Stimulated activated CD4-positive, alpha-beta T cell treated with anti-CD3 and anti-CD28 coated beads, TNF-alpha, amount 100 ng/mL, for 48 hours (primary cell): ENCODE results near the gene NUDT14.

Source experiments
- DNase-seq, 3 donors: peaks; one replicate each; pipeline ENCODE4 v3.0.0-alpha.2; 2020; ENCODE audit warnings: low read depth in 3 of 3

The NUDT14 gene

DNA sequence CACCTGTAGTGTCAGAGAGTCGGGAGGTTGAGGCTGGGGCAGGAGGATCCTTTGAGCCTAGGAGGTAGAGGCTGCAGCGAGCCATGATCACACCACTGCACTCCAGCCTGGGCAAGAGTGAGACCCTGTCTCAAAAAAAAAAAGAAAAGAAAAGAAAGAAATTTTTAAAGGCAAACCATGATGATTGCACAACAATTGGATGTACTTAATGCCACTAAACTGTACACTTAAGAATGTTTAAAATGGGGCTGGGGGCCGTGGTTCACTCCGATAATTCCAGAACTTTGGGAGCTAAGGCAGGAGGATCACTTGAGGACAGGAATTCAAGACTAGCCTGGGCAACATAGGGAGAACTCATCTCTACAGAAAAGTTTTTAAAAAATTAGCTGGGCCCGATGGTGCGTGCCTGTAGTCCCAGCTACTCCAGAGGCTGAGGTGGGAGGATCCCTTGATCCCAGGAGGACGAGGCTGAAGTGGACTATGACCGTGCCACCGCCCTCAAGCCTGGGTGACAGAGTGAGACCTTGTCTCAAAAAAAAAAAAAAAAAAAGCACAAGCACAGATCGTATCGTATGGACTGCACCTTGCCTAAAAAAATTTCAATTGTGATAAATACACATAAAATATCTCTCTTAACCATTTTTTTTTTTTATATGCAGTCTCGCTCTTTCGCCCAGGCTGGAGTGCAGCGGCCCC lies 45.3 kb downstream of the NUDT14 start:
- no peak for DNase-seq

DNA sequence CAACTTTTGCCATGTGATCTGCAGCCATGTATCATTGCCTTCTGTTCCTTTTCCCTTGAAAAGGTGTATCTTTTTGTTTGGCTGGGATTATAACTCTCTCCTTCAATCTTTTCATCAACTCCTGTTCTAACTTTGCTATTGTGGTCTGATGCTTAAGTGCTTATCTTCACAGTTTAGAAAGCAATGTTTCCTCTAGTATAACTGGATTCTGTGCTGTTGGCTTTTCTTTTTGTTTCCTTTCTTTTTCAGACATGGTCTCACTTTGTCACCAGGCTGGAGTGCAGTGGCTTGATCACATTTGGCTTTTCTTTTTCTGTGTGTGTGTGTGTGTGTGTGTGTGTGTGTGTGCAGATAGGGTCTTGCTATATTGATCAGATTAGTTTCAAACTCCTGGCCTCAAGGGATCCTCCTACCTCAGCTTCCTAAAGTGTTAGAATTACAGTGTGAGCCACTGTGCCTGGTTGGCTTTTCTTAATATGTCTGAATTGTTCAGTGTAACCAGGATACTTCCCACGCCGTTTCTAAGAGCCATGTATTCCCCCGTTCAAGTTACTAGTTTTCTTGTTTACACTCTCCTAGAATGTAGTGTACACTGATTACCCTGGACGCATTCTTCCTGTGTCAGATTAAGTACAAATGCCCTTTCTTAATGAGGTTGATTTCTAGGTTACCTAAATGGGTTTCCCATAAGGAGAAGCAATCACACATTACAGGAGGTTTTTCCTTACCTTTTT lies 48.0 kb downstream of the NUDT14 start:
- no peak for DNase-seq

DNA sequence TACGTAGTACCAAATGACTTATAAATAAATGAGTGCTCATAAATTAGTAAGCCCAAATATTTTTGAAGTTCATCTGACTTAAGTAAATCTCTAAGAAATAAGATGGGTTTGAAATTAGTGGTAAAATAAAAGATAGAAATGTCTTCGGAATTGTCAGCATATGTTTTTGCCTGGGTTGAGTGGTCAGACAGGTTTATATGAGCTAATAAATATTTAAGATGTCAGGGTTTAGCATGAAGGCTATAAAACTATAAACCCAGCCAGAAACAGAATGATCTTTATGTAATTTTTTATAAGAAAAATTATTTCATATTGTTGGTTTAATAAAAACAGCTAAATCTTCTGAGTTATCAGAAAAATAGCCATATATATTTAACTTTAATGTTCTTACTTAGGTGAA lies 49.9 kb downstream of the NUDT14 start:
- DNase-seq: no peak

DNA sequence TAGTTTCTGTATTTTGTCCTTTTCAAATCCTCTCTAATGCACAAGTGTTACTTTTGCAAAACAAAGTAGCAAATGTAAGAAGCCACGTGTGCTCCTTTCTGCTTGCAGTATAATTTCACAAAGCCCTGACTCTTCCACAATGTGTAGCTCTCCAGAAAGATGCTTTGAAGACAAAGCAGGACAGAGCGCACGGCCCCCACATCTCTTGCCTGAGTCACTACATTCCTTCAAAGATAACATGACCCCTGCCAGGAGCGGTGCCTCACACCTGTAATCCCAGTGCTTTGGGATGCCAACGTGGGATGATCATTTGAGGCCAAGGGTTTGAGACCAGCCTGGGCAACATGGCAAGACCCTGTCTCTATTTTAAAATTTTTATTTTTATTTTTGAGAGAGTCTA lies 53.1 kb downstream of the NUDT14 start:
- DNase-seq: no peak

DNA sequence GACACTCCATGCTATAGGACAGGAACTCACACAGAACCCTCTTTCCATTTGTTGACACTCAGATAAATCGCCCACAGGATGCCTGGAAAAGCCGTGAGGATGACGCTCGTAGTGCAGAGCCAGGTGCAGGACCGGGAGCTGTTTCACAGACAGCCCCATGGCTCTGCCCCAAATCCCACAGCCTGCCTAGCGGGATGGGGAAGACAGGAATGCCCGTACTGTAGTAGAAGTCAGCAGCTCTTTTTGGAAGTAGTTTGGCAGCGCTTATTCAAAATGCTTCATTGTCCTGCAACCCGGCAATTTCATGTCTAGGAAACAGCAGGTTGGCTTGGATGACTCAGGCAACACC lies 54.2 kb downstream of the NUDT14 start:
- DNase-seq: no peak

DNA sequence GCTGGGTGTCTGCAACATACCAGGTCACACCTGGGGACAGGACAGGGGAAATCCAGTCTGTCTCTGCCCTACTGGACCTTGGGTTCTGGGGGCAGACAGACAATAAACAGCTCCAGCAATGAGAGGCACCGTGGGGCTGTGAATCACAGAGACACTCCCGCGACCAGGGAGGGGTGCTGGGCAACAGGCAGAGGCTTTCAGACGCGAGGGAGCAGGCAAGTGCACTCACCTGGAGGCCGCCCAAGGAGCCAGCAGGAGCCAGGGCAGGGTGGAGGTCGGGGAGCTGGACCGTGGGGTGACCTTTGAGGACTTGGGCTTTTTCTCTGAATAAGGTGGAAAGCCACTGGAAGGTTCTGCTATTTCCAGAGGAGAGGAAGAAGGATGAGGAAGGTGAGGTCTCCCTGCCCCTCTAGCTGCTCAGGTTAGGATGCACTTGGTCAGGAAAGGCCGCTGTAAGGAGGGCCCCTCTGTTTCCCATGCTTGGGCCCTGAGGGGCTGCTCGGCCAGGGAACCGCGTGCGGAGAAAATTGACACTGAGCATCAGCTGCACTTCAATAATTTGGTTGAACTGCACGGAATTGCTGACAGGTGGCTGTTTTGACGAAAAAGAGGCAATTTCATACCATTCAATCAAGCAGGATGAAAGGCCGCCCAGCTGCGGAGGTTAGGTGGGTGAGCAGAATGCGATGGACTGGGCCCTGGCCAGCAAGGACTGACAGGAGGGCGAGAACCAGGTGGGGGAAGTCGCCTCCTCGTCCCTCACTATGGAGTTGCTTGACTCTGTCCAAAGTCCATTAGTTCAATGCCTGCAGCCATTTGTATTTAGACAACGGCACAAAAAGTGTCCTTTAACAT lies 54.8 kb downstream of the NUDT14 start:
- DNase-seq: no peak

DNA sequence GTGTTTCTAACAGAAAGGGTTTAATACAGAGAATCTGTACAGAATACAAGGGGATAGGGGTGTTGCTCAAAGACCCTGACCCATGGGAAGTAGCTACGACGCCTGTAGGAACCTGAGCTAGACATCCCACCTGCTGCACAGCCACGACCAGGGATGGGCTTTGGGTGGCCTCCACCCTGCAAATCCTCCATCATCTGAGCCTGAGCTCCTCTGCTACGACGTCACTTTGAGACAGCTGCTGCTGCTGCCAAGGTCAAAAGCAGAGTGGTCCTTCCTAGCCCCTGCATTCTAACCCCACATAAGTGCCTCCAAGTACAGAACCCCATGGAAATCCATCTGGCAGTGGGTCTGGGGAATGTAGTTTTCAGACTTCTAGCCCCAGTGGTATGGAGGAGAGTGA lies 56.3 kb downstream of the NUDT14 start:
- DNase-seq: no peak

DNA sequence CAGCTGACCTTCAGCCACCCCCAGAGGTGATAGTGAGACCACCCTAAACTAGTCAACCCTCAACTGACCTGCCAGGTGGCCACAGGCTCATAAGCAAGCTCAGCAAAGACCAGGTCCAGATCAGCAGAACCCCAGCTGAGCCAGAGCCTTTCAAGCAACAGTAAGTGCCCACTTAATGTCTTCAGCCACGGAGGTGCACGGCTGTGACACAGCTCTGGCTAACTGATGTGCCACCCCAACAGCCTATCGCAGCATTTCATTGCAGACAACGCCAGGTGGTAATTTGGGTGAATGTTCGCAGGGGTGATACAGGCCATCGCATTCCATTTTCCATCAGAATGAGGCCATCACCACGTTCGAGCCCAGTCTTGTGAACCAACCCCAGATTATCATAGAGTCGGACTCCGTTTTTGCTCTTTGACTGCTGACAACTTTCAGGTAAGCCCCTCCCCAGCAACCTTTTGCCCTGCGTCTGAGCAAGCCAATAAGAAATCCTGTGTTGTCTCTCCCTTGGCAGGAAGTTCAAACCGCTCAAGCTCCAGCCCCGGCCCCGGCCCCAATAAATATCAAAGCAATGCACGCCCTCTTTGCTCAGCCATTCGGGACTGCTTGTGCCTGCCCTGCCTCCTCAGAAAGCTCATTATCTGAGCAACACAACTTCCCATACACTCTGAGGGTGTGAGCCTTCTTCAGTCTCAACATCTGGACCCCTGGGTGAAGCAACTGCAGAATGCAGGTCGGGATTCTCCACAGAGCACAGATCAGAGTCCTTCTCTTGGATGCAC lies 56.9 kb downstream of the NUDT14 start:
- DNase-seq: no peak

DNA sequence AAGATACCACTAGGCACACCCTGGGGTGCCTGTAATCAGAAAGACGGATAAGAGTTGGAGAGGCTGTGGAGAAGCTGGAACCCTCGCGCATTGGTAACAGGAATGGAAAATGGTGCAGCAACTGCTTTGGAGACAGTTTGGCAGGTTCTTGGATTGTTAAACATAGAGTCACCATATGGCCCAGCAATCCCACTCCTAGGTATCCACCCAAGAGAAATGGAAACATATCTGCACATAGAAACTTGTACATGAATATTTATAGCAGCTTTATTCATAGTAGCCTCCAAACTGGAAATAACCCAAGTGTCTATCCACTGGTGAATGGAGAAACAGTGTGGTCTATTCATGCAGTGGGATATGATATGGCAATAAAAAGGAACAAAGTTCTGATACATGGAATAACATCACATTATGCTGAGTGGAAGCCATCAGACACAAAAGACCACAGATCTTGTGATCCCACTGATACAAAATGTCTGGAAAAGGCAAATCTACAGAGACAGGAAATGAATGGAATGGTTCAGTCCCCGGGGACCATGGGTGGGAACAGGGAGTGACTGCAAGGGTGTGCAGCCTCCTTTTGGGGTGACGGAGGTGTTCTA lies 57.9 kb downstream of the NUDT14 start:
- no peak for DNase-seq
